Measurements from ENCODE around the gene FCHSD2.
"Not testable (repeated sequence)": the region's sequence is repeated elsewhere in the genome, so short reads cannot be mapped to it uniquely, and the experiment has no call there.

Gene FCHSD2

DNA sequence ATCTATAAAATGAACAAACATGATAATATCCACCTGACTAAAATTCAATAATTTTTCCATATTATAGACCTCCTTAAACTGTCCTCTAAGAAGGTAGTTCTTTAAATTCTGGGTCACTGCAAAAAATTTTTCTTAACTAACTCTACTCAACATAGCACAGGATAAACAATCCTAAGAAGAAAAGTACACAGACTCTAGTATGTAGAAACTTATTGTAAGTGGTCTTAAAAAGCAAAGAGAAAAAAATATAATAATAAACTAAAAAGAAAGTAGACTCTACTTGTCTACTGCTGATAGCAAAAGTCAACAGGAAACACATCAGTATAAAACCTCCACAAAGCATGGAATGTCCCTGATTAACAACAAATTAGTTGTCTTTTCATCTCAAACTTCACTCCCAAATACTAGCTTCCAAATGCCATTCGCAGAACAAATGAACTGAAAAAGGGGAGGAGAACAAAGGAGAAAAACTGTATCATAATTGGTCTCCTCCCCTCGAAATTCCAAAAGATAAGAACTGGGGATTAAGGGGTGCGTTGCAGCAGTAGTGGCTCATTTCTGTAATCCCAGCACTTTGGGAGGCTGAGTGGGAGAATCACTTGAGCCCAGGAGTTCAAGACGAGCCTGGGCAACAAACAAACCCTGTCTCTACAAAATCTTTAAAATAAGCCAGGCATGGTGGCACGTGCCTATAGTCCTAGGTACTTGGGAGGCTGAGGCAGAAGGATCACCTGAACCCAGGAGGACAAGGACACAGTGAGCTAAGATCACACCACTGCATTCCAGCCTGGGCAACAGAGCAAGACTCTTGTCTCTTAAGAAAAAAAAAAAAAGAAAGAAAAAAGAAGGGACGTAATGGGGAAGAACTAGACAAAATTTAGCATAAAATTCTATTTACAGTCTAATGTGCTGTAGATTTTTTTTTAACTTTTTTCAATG is 6.5 kb downstream of the FCHSD2 start:
- no peak for FAIRE-seq
- DNase-seq (ENCODE audit: insufficient read length): no peak
- TF ChIP-seq TAF1 (IDR thresholded peaks at IDR 0.05; ENCODE audit: borderline replicate concordance, low read depth, low read length) (no peak), POLR2AphosphoS5 (IDR thresholded peaks at IDR 0.05; ENCODE audit: low read depth, low read length) (no peak), POLR2A (IDR thresholded peaks at IDR 0.05; ENCODE audit: low read depth, low read length) (no peak)

DNA sequence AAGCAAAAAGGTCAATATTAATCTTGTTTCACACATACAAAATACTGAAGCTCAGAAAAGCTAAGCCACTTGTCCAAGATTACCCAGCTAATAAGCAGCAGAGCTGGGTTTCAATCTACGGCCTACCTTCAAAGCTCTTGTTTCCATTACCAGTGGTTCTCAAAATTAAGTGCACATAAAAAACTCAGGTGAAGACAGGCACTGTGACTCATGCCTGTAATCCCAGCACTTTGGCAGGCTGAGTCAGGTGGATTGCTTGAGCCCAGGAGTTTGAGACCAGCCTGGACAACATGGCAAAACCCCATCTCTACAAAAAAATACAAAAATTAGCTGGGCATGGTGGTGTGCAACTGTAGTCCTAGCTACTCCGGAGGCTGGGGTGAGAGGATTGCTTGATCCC is 9.8 kb downstream of the FCHSD2 start:
- DNase-seq (ENCODE audit: insufficient read length); FAIRE-seq: not testable (repeated sequence)

DNA sequence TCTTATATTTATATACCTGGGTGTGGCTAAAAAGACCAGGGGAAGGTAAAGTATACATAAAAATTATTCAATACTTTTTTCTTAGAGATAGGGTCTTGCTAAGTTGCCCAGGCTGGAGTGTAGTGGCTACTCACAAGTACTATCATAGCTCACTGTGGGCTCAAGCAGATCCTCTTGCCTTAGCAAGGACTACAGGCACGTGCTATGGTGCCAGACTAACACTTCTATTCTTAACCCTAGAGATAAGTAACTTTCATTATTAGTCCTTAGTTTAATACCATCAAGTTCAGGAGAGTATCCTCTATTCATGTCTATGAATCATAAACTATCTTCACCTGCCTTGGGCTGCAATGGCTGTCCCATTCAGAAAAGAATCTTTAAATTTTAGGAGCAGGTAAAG is 11.9 kb downstream of the FCHSD2 start:
- TF ChIP-seq TAF1 (IDR thresholded peaks at IDR 0.05; ENCODE audit: borderline replicate concordance, low read depth, low read length) (no peak), POLR2A (IDR thresholded peaks at IDR 0.05; ENCODE audit: low read depth, low read length) (no peak), POLR2AphosphoS5 (IDR thresholded peaks at IDR 0.05; ENCODE audit: low read depth, low read length) (no peak)
- DNase-seq (ENCODE audit: insufficient read length) (no peak), FAIRE-seq (peak; percentile 50)

DNA sequence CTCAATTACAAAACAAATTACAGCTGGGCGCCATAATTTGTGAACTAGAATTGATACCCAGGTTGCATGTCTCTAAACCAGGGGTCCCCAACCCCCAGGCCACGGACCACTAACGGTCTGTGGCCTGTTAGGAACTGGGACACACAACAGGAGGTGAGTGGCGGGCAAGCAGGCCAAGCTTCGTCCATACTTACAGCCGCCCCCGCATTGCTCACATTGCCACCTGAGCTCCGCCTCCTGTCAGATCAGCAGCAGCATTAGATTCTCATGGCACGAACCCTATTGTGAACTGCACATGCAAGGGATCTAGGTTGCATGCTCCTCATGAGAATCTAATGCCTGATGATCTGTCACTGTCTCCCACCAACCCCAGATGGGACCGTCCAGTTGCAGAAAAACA is 12.9 kb downstream of the FCHSD2 start:
- no peak for TF ChIP-seq TAF1 (IDR thresholded peaks at IDR 0.05; ENCODE audit: borderline replicate concordance, low read depth, low read length)
- no peak for TF ChIP-seq POLR2AphosphoS5 (IDR thresholded peaks at IDR 0.05; ENCODE audit: low read depth, low read length)
- TF ChIP-seq POLR2A (IDR thresholded peaks at IDR 0.05; ENCODE audit: low read depth, low read length): no peak
- DNase-seq (ENCODE audit: insufficient read length): no peak
- FAIRE-seq: peak; percentile 73

DNA sequence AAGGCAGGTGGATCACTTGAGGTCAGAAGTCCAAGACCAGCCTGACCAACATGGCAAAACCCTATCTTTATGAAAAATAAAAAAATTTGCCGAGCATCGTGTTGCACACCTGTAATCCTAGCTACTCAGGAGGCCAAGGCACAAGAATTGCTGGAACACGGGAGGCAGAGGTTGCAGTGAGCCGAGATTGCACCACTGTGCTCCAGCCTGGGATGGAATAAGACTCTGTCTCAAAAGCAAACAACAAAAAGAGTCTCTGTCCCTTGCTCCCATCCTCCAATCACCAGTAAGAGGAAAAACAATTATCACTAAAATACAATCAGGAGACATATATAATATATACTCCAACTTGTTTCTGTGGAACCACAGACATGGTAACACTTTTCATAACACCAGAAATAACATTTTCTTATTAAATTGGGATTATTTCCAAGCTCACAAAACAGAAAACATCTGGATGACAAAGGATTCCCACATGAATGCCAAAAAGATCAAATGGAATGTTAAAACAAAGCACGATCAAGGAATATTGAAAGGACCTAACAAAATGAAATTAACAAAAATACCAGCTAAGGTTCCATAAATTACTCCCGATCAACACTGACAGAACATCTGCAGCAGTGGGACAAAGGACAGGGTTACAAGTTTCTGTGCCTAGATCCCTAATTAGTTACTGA is 15.2 kb downstream of the FCHSD2 start:
- no peak for TF ChIP-seq POLR2AphosphoS5 (IDR thresholded peaks at IDR 0.05; ENCODE audit: low read depth, low read length)
- no peak for TF ChIP-seq TAF1 (IDR thresholded peaks at IDR 0.05; ENCODE audit: borderline replicate concordance, low read depth, low read length)
- no peak for TF ChIP-seq POLR2A (IDR thresholded peaks at IDR 0.05; ENCODE audit: low read depth, low read length)
- FAIRE-seq: no peak

DNA sequence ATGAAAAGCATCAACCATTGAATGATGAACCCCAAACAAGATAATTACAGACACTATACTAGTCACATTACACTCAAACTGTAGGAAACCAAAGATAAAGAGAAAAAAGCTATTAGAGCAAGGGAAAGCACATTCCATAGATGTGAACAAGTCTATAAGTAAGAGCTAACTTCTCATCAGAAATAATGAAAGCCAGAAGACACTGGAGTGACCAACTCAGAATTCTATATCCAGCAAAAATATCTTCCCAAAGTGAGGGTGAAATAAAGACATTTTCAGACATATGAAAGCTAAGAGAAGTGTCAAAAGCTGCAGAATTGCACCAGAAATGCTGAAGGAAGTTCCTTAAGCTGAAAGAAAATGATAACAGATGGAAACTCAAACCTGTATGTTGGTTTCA is 17.3 kb downstream of the FCHSD2 start:
- DNase-seq (ENCODE audit: insufficient read length) (no peak), FAIRE-seq (peak; percentile 50)
- TF ChIP-seq TAF1 (IDR thresholded peaks at IDR 0.05; ENCODE audit: borderline replicate concordance, low read depth, low read length) (no peak), POLR2AphosphoS5 (IDR thresholded peaks at IDR 0.05; ENCODE audit: low read depth, low read length) (no peak), POLR2A (IDR thresholded peaks at IDR 0.05; ENCODE audit: low read depth, low read length) (no peak)

More for the DNA sequence above, 15.2 kb downstream of the FCHSD2 start:
- DNase-seq (ENCODE audit: insufficient read length): no peak

DNA sequence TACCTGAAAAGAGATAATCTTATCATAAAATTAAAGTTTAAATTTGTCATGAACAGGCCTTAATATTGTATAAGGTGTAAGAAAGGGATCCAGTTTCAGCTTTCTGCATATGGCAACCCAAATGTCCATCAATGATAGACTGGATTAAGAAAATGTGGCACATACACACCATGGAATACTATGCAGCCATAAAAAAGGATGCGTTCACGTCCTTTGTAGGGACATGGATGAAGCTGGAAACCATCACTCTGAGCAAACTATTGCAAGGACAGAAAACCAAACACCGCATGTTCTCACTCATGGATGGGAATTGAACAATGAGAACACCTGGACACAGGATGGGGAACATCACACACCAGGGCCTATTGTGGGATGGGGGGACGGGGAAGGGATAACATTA is 18.2 kb downstream of the FCHSD2 start:
- not testable (repeated sequence) for DNase-seq (ENCODE audit: insufficient read length); FAIRE-seq

DNA sequence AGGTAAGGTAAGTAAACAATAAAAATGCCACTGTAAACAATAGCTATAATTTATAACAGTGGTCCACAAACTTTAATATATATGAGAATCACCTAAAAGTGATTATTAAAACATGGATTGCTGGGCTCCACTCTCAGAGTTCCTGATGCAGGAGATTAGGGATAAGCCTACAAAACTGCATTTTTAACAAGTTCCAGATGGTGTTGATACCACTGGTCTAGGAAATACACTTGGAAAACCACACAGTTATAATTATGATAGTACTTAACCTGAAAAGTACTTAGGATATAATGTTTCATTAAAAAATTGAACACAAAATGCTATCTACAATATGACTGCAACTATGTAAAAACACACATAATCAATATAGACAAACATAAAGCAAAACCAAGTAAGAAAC is 20.4 kb downstream of the FCHSD2 start:
- TF ChIP-seq POLR2AphosphoS5 (IDR thresholded peaks at IDR 0.05; ENCODE audit: low read depth, low read length): no peak
- TF ChIP-seq POLR2A (IDR thresholded peaks at IDR 0.05; ENCODE audit: low read depth, low read length): no peak
- no peak for TF ChIP-seq TAF1 (IDR thresholded peaks at IDR 0.05; ENCODE audit: borderline replicate concordance, low read depth, low read length)
- FAIRE-seq (no peak), DNase-seq (ENCODE audit: insufficient read length) (no peak)

DNA sequence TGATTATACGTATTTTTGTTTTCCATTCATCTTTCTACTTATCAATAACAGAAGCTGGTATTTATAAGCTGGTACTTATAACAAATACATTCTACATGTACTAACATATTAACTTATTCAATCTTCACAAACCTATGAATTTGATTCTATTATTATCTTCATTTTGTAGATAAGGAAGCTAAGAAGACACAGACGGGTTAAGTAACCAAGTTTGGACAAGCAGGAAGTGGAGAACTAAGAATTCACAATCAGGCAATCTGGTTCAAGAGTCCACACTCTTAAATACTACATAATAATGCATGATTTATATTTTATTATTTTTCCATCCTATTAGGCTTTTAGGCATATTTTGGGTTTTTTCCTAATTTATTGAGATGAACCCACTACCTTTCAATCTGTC is 25.0 kb downstream of the FCHSD2 start:
- DNase-seq (ENCODE audit: insufficient read length): no peak
- TF ChIP-seq POLR2A (IDR thresholded peaks at IDR 0.05; ENCODE audit: low read depth, low read length): no peak
- TF ChIP-seq POLR2AphosphoS5 (IDR thresholded peaks at IDR 0.05; ENCODE audit: low read depth, low read length): no peak
- TF ChIP-seq TAF1 (IDR thresholded peaks at IDR 0.05; ENCODE audit: borderline replicate concordance, low read depth, low read length): no peak
- no peak for FAIRE-seq

DNA sequence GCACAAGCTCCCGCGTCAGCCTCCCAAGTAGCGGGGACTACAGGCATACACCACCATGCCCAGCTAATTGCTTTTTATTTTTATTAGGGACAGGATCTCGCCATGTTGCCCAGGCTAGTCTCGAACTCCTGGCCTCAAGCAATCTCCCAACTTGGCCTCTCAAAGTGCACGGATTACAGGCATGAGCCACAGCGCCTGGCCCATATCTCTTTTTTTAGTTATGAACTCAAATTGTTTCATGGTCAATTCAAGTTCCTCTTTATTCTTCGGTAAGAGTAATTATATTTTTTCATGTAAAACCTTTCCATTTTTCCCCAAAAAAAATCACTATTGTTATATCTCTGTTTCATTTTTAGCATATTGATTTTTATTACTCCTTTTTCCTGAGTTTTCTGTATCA is 25.5 kb downstream of the FCHSD2 start:
- DNase-seq (ENCODE audit: insufficient read length) (no peak), FAIRE-seq (no peak)
- no peak for TF ChIP-seq POLR2AphosphoS5 (IDR thresholded peaks at IDR 0.05; ENCODE audit: low read depth, low read length)
- TF ChIP-seq TAF1 (IDR thresholded peaks at IDR 0.05; ENCODE audit: borderline replicate concordance, low read depth, low read length): no peak
- no peak for TF ChIP-seq POLR2A (IDR thresholded peaks at IDR 0.05; ENCODE audit: low read depth, low read length)

DNA sequence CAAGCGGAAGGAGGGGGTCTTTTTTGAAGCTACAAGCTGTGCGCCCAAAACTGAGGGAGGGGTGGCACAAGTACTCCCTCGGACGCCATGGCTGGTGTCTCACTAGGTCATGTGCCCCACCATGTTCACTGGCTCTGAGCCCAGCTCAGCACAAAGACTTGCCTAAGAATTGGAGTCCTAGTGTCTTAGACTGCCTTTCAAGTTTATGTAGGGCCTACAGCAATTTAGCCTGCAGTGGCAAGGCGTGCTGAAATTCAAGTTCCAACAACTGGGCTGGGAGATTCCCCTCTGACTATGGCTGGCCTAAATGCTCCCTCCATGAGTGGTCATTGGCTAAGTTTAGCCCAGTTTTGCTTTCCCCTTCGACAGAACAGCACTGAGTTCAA is 27.3 kb downstream of the FCHSD2 start:
- FAIRE-seq (peak; percentile 48), DNase-seq (ENCODE audit: insufficient read length) (no peak)
- TF ChIP-seq POLR2AphosphoS5 (IDR thresholded peaks at IDR 0.05; ENCODE audit: low read depth, low read length) (no peak), TAF1 (IDR thresholded peaks at IDR 0.05; ENCODE audit: borderline replicate concordance, low read depth, low read length) (no peak), POLR2A (IDR thresholded peaks at IDR 0.05; ENCODE audit: low read depth, low read length) (no peak)

DNA sequence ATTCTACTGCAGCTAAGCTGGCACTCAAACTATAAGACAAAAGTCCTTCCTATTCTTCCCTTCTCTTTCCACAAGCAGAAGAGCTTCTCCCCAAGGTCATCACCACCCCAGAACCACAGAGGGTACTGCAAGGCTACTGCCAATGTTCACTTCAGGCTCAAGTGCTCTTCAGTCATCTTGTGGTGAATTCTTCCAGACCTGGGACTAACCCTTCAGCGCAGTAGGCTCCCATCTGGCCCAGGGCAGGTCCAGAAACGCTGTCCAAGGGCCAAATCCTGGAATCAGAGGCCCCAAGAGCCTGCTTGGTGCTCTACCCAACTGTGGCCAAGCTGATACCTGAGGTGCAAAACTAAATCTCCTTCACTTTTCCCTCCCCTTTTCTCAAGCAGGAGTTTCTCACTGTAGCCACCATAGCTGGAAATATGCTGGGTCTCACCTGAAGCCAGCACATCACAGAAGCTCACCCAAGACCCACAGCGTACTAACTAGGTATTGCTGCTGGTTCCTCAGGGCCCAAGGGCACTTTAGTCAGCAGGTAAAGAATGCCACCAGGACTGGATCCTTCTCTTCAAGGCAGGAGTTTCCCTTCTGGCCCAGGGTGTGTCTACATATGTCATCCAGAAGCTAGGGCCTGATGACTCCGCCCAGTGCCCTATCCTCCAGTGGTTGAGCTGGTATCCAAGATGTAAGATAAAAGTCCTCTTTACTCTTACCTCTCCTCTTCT is 27.8 kb downstream of the FCHSD2 start:
- DNase-seq (ENCODE audit: insufficient read length) (no peak), FAIRE-seq (no peak)
- TF ChIP-seq POLR2AphosphoS5 (IDR thresholded peaks at IDR 0.05; ENCODE audit: low read depth, low read length): no peak
- TF ChIP-seq POLR2A (IDR thresholded peaks at IDR 0.05; ENCODE audit: low read depth, low read length): 0 out of 2 replicates have a peak, but pooled peaks have one; percentile 34

Data from GM12892 (cell line).